Measurements from ENCODE around the gene YOD1. TPM values are rescaled to one million over a fixed set of nuclear protein-coding genes. Genes with fewer than 3 reads are reported as not detected.

Gene YOD1
- polyA plus RNA-seq, 3 donors: 1.1 to 2.4 (median 1.9) TPM

DNA sequence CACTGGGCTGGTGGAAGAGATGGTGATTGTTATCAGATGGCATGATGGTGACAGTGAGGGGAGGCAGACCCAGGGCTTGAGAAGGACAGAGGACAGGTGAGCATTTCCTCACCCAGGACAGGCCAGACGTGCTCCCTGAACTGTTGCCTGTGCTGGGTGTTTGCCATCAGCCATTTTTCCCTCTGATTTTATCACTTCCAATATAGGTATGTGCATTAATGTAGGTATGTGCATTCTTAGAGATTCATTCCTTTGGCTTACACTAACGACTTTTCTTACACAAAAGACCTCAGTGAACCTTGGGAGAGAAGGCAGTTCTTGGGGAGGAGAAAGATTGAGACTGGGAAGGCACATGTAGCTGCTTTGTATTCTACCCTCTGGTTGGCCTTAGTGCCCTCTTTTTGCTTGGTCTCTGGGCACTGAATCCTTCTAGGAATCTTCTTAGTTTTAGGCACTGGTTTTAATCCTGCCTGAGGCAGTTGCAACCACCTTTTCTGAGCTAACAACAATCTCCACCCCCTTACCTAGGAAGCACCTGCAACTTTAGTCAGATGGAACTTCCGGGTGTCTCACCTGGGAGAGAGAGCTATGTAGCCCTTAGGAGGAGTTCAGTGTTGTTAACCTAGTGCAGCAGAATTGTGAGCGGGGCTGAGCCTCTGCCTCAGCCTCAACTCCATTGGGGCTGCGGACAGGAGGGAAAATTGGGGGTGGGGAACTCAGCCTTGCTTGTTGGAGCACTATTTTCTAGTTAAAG is 49.3 kb downstream of the YOD1 start:
- H3K27ac ChIP-seq (ENCODE audit: low read depth, low read length): no peak overlapping the region

DNA sequence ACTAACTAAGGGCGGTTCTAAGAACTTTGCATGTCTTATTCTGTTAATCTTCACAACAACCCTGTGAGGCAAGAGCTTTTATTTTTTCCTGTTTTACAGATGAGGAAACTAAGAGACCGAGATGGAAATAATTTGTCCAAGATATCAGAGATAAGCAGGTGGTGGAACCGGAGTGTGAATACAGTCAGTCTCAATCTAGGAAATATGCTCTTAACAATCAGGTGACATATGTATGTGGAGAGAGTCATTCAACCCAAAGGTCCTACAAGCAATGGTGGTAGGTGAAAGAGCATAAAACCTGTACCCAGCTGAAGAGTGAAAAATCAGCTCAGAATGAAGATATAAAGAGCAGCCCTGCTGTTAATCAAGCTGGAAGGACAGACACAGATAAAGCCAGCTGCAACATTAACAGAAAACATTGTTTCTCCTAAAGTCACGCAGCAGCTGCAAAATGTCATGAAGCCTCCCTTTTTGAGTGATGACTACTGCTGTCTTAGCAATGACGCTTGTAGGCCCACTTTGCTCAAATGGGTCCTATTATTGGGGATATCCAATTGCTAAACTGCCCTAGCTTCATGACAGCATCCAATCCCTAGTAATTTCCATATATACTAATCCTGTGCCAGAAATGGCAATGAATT is 50.2 kb downstream of the YOD1 start:
- WGBS, 3 donors: 60 to 81% (median 65%) methylated on average over 5 of the region's 5 CpGs
- H3K27ac ChIP-seq (ENCODE audit: low read depth, low read length): no peak overlapping the region

More for the DNA sequence above, 49.3 kb downstream of the YOD1 start:
- 77 to 86% (median 86%) methylated on average over 5 of the region's 5 CpGs for WGBS, 3 donors

DNA sequence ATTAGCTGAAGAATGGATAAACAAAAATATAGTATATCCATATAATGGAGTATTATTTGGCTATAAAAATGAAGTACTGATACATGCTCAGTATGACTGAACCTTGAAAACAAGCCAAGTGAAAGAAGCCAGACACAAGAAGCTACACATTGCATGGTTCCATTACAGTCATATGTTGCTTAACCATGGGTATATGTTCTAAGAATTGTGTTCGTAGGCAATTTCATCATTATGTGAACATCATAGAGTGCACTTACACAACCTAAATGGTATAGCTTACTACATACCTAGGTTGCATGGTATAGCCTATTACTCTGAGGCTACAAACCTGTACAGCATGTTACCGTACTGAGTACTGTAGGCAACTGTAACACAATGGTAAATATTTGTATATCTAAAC is 52.2 kb downstream of the YOD1 start:
- WGBS, 3 donors: 55 to 88% (median 72%) methylated on average over 2 of the region's 2 CpGs
- H3K27ac ChIP-seq (ENCODE audit: low read depth, low read length): no peak overlapping the region

Other genes starting within 250 kb of the YOD1 start
- gene IL20, start 185.6 kb downstream of the YOD1 start, polyA plus RNA-seq: 1 to 10 TPM in 1 of 3 donors, under 1 TPM in 1, not detected in 1; 0.67 to 1.7 TPM
- gene IL24, start 153.8 kb downstream of the YOD1 start, polyA plus RNA-seq: 1 to 10 TPM in 1 of 3 donors, under 1 TPM in 1, not detected in 1; 0.09 to 7.7 TPM
- 1 to 10 TPM; 5.1 to 5.7 (median 5.2) TPM for gene FCMR, start 129.3 kb downstream of the YOD1 start, polyA plus RNA-seq
- 1 to 10 TPM; 1.5 to 3.9 (median 3.5) TPM for gene PIGR, start 104.7 kb downstream of the YOD1 start, polyA plus RNA-seq
- gene FCAMR, start 80.7 kb downstream of the YOD1 start, polyA plus RNA-seq: under 1 TPM in 1 of 3 donors, not detected in 2; 0.90 TPM
- 1 to 10 TPM in 2 of 3 donors, under 1 TPM in 1; 0.34 to 5.6 (median 2.3) TPM for gene C1orf116, start 18.5 kb downstream of the YOD1 start, polyA plus RNA-seq
- gene PFKFB2, start 2.1 kb upstream of the YOD1 start, polyA plus RNA-seq: 1 to 10 TPM; 3.3 to 5.8 (median 5.2) TPM
- gene C4BPB, start 37.7 kb upstream of the YOD1 start, polyA plus RNA-seq: 1 to 10 TPM in 2 of 3 donors, under 1 TPM in 1; 0.89 to 3.0 (median 1.7) TPM
- gene C4BPA, start 53.0 kb upstream of the YOD1 start, polyA plus RNA-seq: 1 to 10 TPM in 1 of 3 donors, under 1 TPM in 2; 0.34 to 1.5 (median 0.82) TPM

Measured in adipose tissue (tissue), 3 donors.